Kidney (tissue), 14 donors: ENCODE measurements around the gene PCDHA1. TPM values are rescaled to one million over a fixed set of nuclear protein-coding genes. Genes with fewer than 3 reads are reported as not detected.

Experiments
- DNase-seq, 5 donors: peaks; one replicate each; pipeline ENCODE4 v3.0.0-alpha.2; 2013 to 2020
- FAIRE-seq: peaks from 2 replicates; lab custom pipeline; 2012; peaks lifted over from hg19 to GRCh38; lab: Jason Lieb, UNC
- H3K27ac ChIP-seq, 2 donors: one replicate each; pipeline ENCODE4 v1.7.0; 2013; ENCODE audit warnings: low read depth in 2 of 2, low read length in 2 of 2, inconsistent platforms in 1 of 2
- H3K27me3 ChIP-seq: one replicate; pipeline ENCODE4 v1.7.1; 2013; ENCODE audit warnings: low read length, inconsistent platforms; ENCODE audit not compliant: control insufficient read depth, insufficient read depth
- H3K36me3 ChIP-seq, 3 donors: one replicate each; pipeline versions ENCODE4 v1.7.0 to v1.7.1; 2013; ENCODE audit warnings: low read length in 3 of 3, control low read depth in 1 of 3, inconsistent platforms in 1 of 3; ENCODE audit not compliant: insufficient read depth in 3 of 3, control insufficient read depth in 2 of 3
- H3K4me1 ChIP-seq, 3 donors: one replicate each; pipeline versions ENCODE4 v1.7.0 to v1.7.1; 2013; ENCODE audit warnings: low read length in 3 of 3, inconsistent platforms in 1 of 3, low read depth in 1 of 3; ENCODE audit not compliant: control insufficient read depth in 2 of 3, insufficient read depth in 2 of 3
- H3K4me3 ChIP-seq, 3 donors: one replicate each; pipeline versions ENCODE4 v1.7.0 to v1.8.1; 2013; ENCODE audit warnings: low read length in 3 of 3, control low read depth in 1 of 3, inconsistent platforms in 1 of 3
- H3K9ac ChIP-seq, 3 donors: one replicate each; pipeline versions ENCODE4 v1.7.0 to v1.7.1; 2013; ENCODE audit warnings: low read length in 3 of 3, control low read depth in 1 of 3, inconsistent platforms in 1 of 3
- H3K9me3 ChIP-seq, 3 donors: one replicate each; pipeline versions ENCODE4 v1.7.0 to v1.7.1; 2013; ENCODE audit warnings: low read length in 3 of 3, control low read depth in 1 of 3, inconsistent platforms in 1 of 3; ENCODE audit not compliant: control insufficient read depth in 2 of 3, insufficient read depth in 1 of 3
- intact Hi-C: fragments of 100-400 bp; cut with DNase I; formaldehyde crosslinking; loops from one replicate; pipeline ENCODE4 v1.11.1; 2022
- polyA plus RNA-seq: library from polyadenylated mRNA; stranded (reverse); fragments of 350-450 nt; fragmentation: Illumina TruSeq; extraction: RNeasy Lipid Tissue Mini Kit (QIAGEN cat#74804); gene quantifications from one replicate; pipeline ENCODE4 v1.2.3, GENCODE V29; 2014; ENCODE audit warnings: low read depth, low replicate concordance; ENCODE audit not compliant: insufficient read depth
- total RNA-seq: library from RNA; stranded (reverse); fragmentation: NEBNext Ultra II Directional; extraction: Animal tissue kit (Norgen Biotek cat#: 25700); gene quantifications from one replicate; pipeline ENCODE4 v1.2.1, GENCODE V29; 2021
- TF ChIP-seq, protein P1 (sequence below): IDR thresholded peaks from 3 replicates; pipeline ENCODE4 v1.5.1; 2012; ENCODE audit warnings: mild to moderate bottlenecking, moderate library complexity, borderline replicate concordance; ENCODE audit not compliant: insufficient read depth; ENCODE audit errors: extremely low read depth
- donor health status: control.
- donor health status: control.
- donor health status: control.
- donor health status: control.
- donor health status: control.
- donor health status: DM: yes; HTN: yes; CAD: no.
- donor health status: Normal renal cell carcinoma (clear cell type).

The PCDHA1 gene
- total and polyA plus RNA-seq, 2 donors from 2014 or later: 0.13 TPM; not detected in 1

DNA sequence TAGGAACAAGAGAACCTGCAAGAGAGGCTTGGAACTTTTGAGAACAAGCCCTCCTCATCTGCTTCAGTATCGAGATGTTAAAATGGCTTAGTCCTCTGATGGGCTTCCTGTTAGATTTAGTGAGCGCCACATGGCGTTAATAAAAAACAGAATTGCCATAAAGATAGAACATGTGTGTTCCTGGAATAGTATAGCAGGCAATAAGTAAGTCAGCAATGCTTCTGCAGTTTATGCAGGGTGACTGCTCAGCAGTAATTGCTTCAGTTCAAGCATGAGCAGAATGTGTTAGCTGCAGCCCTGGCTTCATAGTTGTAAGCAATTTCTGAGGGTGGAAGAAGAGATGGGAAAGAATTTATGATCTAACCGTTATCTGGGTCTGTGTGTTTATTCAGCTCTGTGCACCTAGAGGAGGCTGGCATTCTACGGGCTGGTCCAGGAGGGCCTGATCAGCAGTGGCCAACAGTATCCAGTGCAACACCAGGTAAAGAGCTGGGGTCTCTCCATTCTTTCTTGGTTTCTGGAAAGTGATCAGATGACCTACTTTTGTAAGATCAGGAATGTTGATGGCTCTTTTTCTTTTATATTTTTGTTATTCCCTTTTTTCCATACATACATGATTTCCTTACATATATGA, 196.3 kb downstream of the PCDHA1 start:
- no peak for FAIRE-seq
- intact Hi-C loops: no loop called here
- Histone ChIP-seq H3K27ac (no peak overlapping the region), H3K4me1 (no peaks in the 10 kb centered on the region), H3K4me3 (no peak overlapping the region), H3K9ac (no peak overlapping the region), H3K27me3 (no peaks in the 10 kb centered on the region), H3K36me3 (no peaks in the 10 kb centered on the region), H3K9me3 (no peaks in the 10 kb centered on the region)
- TF ChIP-seq, protein P1, sequence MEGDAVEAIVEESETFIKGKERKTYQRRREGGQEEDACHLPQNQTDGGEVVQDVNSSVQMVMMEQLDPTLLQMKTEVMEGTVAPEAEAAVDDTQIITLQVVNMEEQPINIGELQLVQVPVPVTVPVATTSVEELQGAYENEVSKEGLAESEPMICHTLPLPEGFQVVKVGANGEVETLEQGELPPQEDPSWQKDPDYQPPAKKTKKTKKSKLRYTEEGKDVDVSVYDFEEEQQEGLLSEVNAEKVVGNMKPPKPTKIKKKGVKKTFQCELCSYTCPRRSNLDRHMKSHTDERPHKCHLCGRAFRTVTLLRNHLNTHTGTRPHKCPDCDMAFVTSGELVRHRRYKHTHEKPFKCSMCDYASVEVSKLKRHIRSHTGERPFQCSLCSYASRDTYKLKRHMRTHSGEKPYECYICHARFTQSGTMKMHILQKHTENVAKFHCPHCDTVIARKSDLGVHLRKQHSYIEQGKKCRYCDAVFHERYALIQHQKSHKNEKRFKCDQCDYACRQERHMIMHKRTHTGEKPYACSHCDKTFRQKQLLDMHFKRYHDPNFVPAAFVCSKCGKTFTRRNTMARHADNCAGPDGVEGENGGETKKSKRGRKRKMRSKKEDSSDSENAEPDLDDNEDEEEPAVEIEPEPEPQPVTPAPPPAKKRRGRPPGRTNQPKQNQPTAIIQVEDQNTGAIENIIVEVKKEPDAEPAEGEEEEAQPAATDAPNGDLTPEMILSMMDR: no peak
- no peak for DNase-seq

DNA sequence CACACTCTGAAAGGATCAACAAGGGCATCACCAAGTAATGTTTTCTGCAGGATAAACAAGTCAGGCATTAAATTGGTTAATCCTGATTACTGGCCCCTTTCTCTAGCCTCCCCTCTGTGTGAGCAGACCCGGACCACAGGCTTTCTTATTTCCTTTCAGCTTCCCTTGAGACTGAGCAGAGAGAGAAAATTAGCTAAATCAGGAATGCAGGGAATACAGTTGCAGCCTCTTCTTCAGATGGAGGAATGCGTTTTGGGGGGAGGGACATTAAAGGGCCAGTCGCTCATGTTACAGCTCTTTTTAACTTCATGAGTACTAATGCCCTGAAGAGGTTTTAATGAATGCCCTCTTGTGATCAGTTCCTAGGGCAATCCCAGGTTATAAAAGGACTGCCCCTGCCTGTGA, 200.2 kb downstream of the PCDHA1 start:
- H3K27ac ChIP-seq: no peak overlapping the region
- intact Hi-C loops: no loop called here
- H3K4me3 ChIP-seq: no peak overlapping the region
- TF ChIP-seq, protein P1: no peak
- H3K4me1 ChIP-seq: no peaks in the 10 kb centered on the region
- FAIRE-seq: no peak
- no peak overlapping the region for H3K9ac ChIP-seq
- no peaks in the 10 kb centered on the region for H3K9me3 ChIP-seq
- no peaks in the 10 kb centered on the region for H3K36me3 ChIP-seq
- H3K27me3 ChIP-seq: no peaks in the 10 kb centered on the region
- peak in 2 of 5 donors; percentile 12 to 50 for DNase-seq

DNA sequence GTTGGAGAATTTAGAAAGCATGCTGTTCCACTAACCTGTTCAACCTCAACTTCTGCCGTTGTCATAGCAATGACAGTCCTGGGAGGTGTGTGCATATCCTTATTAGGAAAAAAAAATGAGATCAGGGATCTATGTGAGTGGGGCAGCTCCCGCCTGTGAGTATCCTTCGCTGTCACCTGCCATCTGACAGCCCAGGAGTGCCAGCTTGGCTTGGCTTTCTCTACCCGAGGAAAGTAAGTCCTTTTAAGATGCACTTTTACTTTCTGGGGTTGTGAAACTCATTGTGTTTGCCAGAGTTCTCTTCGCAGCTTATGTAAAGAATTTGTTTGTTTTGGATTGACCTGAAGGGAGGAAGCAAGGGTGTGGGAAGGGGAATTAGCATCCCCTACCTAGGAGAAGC, 202.2 kb downstream of the PCDHA1 start:
- H3K27ac ChIP-seq: no peak overlapping the region
- no peaks in the 10 kb centered on the region for H3K9me3 ChIP-seq
- H3K27me3 ChIP-seq: no peaks in the 10 kb centered on the region
- H3K9ac ChIP-seq: no peak overlapping the region
- H3K36me3 ChIP-seq: no peaks in the 10 kb centered on the region
- H3K4me1 ChIP-seq: no peaks in the 10 kb centered on the region
- FAIRE-seq: no peak
- intact Hi-C loops: no loop called here
- no peak for DNase-seq
- no peak overlapping the region for H3K4me3 ChIP-seq
- TF ChIP-seq, protein P1: no peak

DNA sequence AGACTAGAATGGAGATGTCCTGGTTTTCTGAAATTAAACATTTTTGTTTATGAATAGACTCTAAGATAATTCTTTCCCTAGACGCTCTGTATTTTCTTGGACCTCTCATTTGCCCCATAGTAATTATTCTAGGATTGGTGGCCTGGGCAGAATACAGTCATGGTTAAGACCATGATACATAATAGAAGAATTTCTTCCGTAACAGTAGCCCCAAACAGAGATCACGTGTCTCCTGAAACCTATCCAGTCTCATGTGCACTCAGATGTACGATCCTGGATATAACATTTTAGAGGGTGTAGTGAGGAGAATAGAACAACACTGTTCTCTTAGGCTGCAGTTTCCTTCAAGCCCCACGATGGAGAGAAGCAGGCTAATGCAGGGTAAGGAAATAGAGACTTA, 202.7 kb downstream of the PCDHA1 start:
- FAIRE-seq: no peak
- Histone ChIP-seq H3K27ac (no peak overlapping the region), H3K27me3 (no peaks in the 10 kb centered on the region), H3K4me1 (no peaks in the 10 kb centered on the region), H3K36me3 (no peaks in the 10 kb centered on the region), H3K9ac (no peak overlapping the region), H3K4me3 (no peak overlapping the region), H3K9me3 (no peaks in the 10 kb centered on the region)
- no peak for DNase-seq
- intact Hi-C loops: no loop called here
- TF ChIP-seq, protein P1: no peak
